H1 (cell line): ENCODE results near the gene CHN2. TPM values are rescaled to one million over a fixed set of nuclear protein-coding genes. Genes with fewer than 3 reads are reported as not detected.

Source experiments
- CTCF ChIA-PET: fragments of 300-600 bp; sonication (Branson Sonifier 250); formaldehyde crosslinking; loops from one replicate; lab custom pipeline; 2021; ENCODE audit not compliant: partially characterized antibody; lab: Charles Lee
- POLR2A ChIA-PET: fragments of 300-600 bp; sonication (Branson Sonifier 250); formaldehyde crosslinking; loops from one replicate; lab custom pipeline; 2021; ENCODE audit warnings: inconsistent platforms; ENCODE audit not compliant: partially characterized antibody; lab: Charles Lee
- DNase-seq, 2 experiments: peaks; one replicate each; pipeline versions ENCODE4 v3.0.0 to v3.0.0-alpha.2; 2010 to 2022; ENCODE audit warnings: low spot score in 2 of 2, low read depth in 1 of 2, mixed read lengths in 1 of 2
- FAIRE-seq: peaks from 2 replicates; lab custom pipeline; 2011; peaks lifted over from hg19 to GRCh38; lab: Jason Lieb, UNC
- H2AFZ ChIP-seq: 2 replicates; pipeline ENCODE4 v1.8.1; 2012; ENCODE audit warnings: low read length, inconsistent platforms
- H2AK5ac ChIP-seq: 2 replicates; pipeline ENCODE4 v1.6.1; 2013; ENCODE audit warnings: low read depth, low read length
- H2BK120ac ChIP-seq: replicated peaks from 2 replicates; pipeline ENCODE3; 2013; ENCODE audit warnings: low read depth, low read length, inconsistent platforms
- H2BK12ac ChIP-seq: 2 replicates; pipeline ENCODE4 v1.6.1; 2013; ENCODE audit warnings: low read depth, low read length
- H2BK15ac ChIP-seq: 2 replicates; pipeline ENCODE4 v1.6.1; 2013; ENCODE audit warnings: low read length
- H2BK20ac ChIP-seq: 2 replicates; pipeline ENCODE4 v1.6.1; 2013; ENCODE audit warnings: low read length
- H2BK5ac ChIP-seq: 2 replicates; pipeline ENCODE4 v1.6.1; 2013; ENCODE audit warnings: low read depth, low read length
- H3K14ac ChIP-seq: 2 replicates; pipeline ENCODE4 v1.6.1; 2013; ENCODE audit warnings: inconsistent platforms; ENCODE audit not compliant: insufficient read length
- H3K18ac ChIP-seq: 2 replicates; pipeline ENCODE4 v1.6.1; 2013; ENCODE audit warnings: low read length; ENCODE audit errors: extremely low read depth
- H3K23ac ChIP-seq: 2 replicates; pipeline ENCODE4 v1.6.1; 2013; ENCODE audit warnings: inconsistent platforms; ENCODE audit not compliant: insufficient read length
- H3K23me2 ChIP-seq: 2 replicates; pipeline ENCODE4 v1.6.1; 2013; ENCODE audit warnings: low read depth, low read length
- H3K27ac ChIP-seq: 2 replicates; pipeline ENCODE4 v1.6.1; 2011; ENCODE audit warnings: low read depth, low read length, inconsistent platforms
- H3K27me3 ChIP-seq, 4 experiments: replicated peaks in 1 of 4; 1 replicate in 1 of 4; 2 replicates in 3 of 4; pipeline versions ENCODE4 v1.6.1 to v1.8.1; 2011 to 2013; ENCODE audit warnings: low read length in 3 of 4, mild to moderate bottlenecking in 3 of 4, inconsistent platforms in 2 of 4, mixed read lengths in 2 of 4, moderate library complexity in 1 of 4; ENCODE audit not compliant: control insufficient read depth in 3 of 4, insufficient read depth in 3 of 4; ENCODE audit errors: extremely low read depth in 1 of 4
- H3K36me3 ChIP-seq, 4 experiments: 2 replicates each; pipeline versions ENCODE4 v1.6.1 to v1.8.1; 2011 to 2013; ENCODE audit warnings: mild to moderate bottlenecking in 4 of 4, low read length in 3 of 4, moderate library complexity in 2 of 4, control low read depth in 1 of 4, inconsistent platforms in 1 of 4; ENCODE audit not compliant: insufficient read depth in 4 of 4, control insufficient read depth in 2 of 4
- H3K4ac ChIP-seq: replicated peaks from 2 replicates; pipeline ENCODE3; 2013; ENCODE audit warnings: low read length, low read depth, mixed read lengths, inconsistent platforms; ENCODE audit not compliant: insufficient read length
- H3K4me1 ChIP-seq, 4 experiments: replicated peaks in 1 of 4; 1 replicate in 1 of 4; 2 replicates in 3 of 4; pipeline versions ENCODE4 v1.6.1 to v1.8.1; 2011 to 2013; ENCODE audit warnings: low read length in 3 of 4, inconsistent platforms in 2 of 4, mixed read lengths in 1 of 4; ENCODE audit not compliant: insufficient read depth in 4 of 4, control insufficient read depth in 3 of 4
- H3K4me2 ChIP-seq, 2 experiments: 2 replicates each; pipeline versions ENCODE4 v1.6.1 to v1.8.1; 2011 to 2013; ENCODE audit warnings: low read depth in 2 of 2, low read length in 2 of 2, control low read depth in 1 of 2, inconsistent platforms in 1 of 2, mild to moderate bottlenecking in 1 of 2; ENCODE audit not compliant: insufficient read depth in 1 of 2
- H3K4me3 ChIP-seq, 4 experiments: fragments of 200-600, 300-600 bp in 1 of 4; sonication (generic), shearing (Covaris generic), sonication (Bioruptor Twin) in 1 of 4; 2 replicates each; pipeline versions ENCODE4 v1.5.1 to v1.8.1; 2011 to 2016; ENCODE audit warnings: low read length in 4 of 4, low read depth in 3 of 4, control low read depth in 2 of 4, inconsistent platforms in 2 of 4, mild to moderate bottlenecking in 2 of 4, mixed read lengths in 1 of 4, moderate library complexity in 1 of 4; ENCODE audit not compliant: insufficient read depth in 2 of 4; ENCODE audit errors: extremely low read depth in 1 of 4
- H3K56ac ChIP-seq: replicated peaks from 2 replicates; pipeline ENCODE3; 2013; ENCODE audit warnings: low read depth, mild to moderate bottlenecking, mixed read lengths, low read length, inconsistent platforms; ENCODE audit not compliant: insufficient read length
- H3K79me1 ChIP-seq: 2 replicates; pipeline ENCODE4 v1.6.1; 2013; ENCODE audit warnings: low read depth, low read length, control low read depth
- H3K79me2 ChIP-seq, 2 experiments: 2 replicates each; pipeline versions ENCODE4 v1.6.1 to v1.8.1; 2012 to 2013; ENCODE audit warnings: low read length in 2 of 2, mild to moderate bottlenecking in 2 of 2, inconsistent platforms in 1 of 2; ENCODE audit not compliant: insufficient read depth in 2 of 2, control insufficient read depth in 1 of 2
- H3K9ac ChIP-seq, 4 experiments: replicated peaks in 1 of 4; 1 replicate in 1 of 4; 2 replicates in 3 of 4; pipeline versions ENCODE4 v1.6.1 to v1.8.1; 2011 to 2013; ENCODE audit warnings: low read depth in 3 of 4, low read length in 3 of 4, control low read depth in 2 of 4, mild to moderate bottlenecking in 2 of 4, moderate library complexity in 2 of 4, inconsistent platforms in 1 of 4; ENCODE audit errors: extremely low read depth in 1 of 4
- H3K9me3 ChIP-seq, 2 experiments: 2 replicates each; pipeline versions ENCODE4 v1.6.1 to v1.8.1; 2012 to 2013; ENCODE audit warnings: mild to moderate bottlenecking in 2 of 2, moderate library complexity in 2 of 2, control low read depth in 1 of 2, inconsistent platforms in 1 of 2, low read depth in 1 of 2, low read length in 1 of 2, mixed read lengths in 1 of 2; ENCODE audit not compliant: insufficient read depth in 2 of 2
- H4K20me1 ChIP-seq, 2 experiments: replicated peaks in 1 of 2; 2 replicates each; pipeline versions ENCODE3 to v1.8.1; 2011 to 2013; ENCODE audit warnings: inconsistent platforms in 2 of 2, low read length in 2 of 2, mild to moderate bottlenecking in 1 of 2; ENCODE audit not compliant: insufficient read depth in 2 of 2, control insufficient read depth in 1 of 2
- H4K5ac ChIP-seq: 2 replicates; pipeline ENCODE4 v1.6.1; 2013; ENCODE audit warnings: low read length, low read depth, mixed read lengths, inconsistent platforms; ENCODE audit not compliant: insufficient read length
- H4K8ac ChIP-seq: 2 replicates; pipeline ENCODE4 v1.8.0; 2013; ENCODE audit warnings: mild to moderate bottlenecking, moderate library complexity, low read length, inconsistent platforms; ENCODE audit not compliant: insufficient read depth; ENCODE audit errors: extremely low read depth
- H4K91ac ChIP-seq: replicated peaks from 2 replicates; pipeline ENCODE3; 2013; ENCODE audit warnings: low read length, mixed read lengths, inconsistent platforms; ENCODE audit not compliant: insufficient read length
- BACH1 ChIP-seq: IDR thresholded peaks from 2 replicates; pipeline ENCODE4 v1.6.1; 2012; ENCODE audit warnings: low read length, improper control_type of control experiment
- EZH2 ChIP-seq: fragments of 200-600 bp; sonication (generic); IDR thresholded peaks from 2 replicates; pipeline ENCODE4 v1.7.1; 2012; ENCODE audit warnings: low read depth, mild to moderate bottlenecking, moderate library complexity, low read length, inconsistent platforms; ENCODE audit not compliant: severe bottlenecking
- FOSL1 ChIP-seq: IDR thresholded peaks from 2 replicates; pipeline ENCODE4 v1.6.1; 2011; ENCODE audit warnings: mild to moderate bottlenecking, low read depth, low read length, moderate library complexity; ENCODE audit not compliant: insufficient read depth
- JUND ChIP-seq: IDR thresholded peaks from 2 replicates; pipeline ENCODE4 v1.6.1; 2011; ENCODE audit warnings: mild to moderate bottlenecking, improper control_type of control experiment, low read length
- KDM1A ChIP-seq: fragments of 200-600, 300-600 bp; sonication (generic); IDR thresholded peaks from 2 replicates; pipeline ENCODE4 v1.7.1; 2016; ENCODE audit warnings: mild to moderate bottlenecking, low read length, borderline replicate concordance
- KDM5A ChIP-seq: fragments of 200-600 bp; IDR thresholded peaks from 2 replicates; pipeline ENCODE4 v1.7.1; 2012; ENCODE audit warnings: mild to moderate bottlenecking, low read length, inconsistent platforms, mixed read lengths
- MAX ChIP-seq: IDR thresholded peaks from 2 replicates; pipeline ENCODE4 v1.6.1; 2012; ENCODE audit warnings: inconsistent platforms
- NRF1 ChIP-seq: IDR thresholded peaks from 2 replicates; pipeline ENCODE4 v1.6.1; 2011; ENCODE audit warnings: mild to moderate bottlenecking, low read depth, low read length, improper control_type of control experiment
- POLR2A ChIP-seq, 2 experiments: IDR thresholded peaks; 1 replicate in 1 of 2; 2 replicates in 1 of 2; pipeline ENCODE4 v1.6.1; 2011; ENCODE audit warnings: low read depth in 2 of 2, low read length in 2 of 2, mild to moderate bottlenecking in 2 of 2; ENCODE audit errors: control extremely low read depth in 1 of 2
- POLR2AphosphoS5 ChIP-seq: IDR thresholded peaks from 2 replicates; pipeline ENCODE4 v1.6.1; 2011; ENCODE audit warnings: low read depth, low read length
- SAP30 ChIP-seq: fragments of 300-600 bp; sonication (generic); IDR thresholded peaks from 2 replicates; pipeline ENCODE4 v1.7.1; 2012; ENCODE audit warnings: low read length, moderate library complexity, mild to moderate bottlenecking, inconsistent platforms; ENCODE audit not compliant: insufficient read depth, insufficient replicate concordance
- SIX5 ChIP-seq: IDR thresholded peaks from 2 replicates; pipeline ENCODE4 v1.6.1; 2011; ENCODE audit warnings: mild to moderate bottlenecking, low read depth, low read length
- SP1 ChIP-seq: IDR thresholded peaks from 2 replicates; pipeline ENCODE4 v1.6.1; 2011; ENCODE audit warnings: low read depth, low read length
- SP4 ChIP-seq: IDR thresholded peaks from 2 replicates; pipeline ENCODE4 v1.6.1; 2012; ENCODE audit warnings: low read length, inconsistent platforms
- SUZ12 ChIP-seq: fragments of 200-600 bp; sonication (generic); IDR thresholded peaks from 2 replicates; pipeline ENCODE4 v1.6.1; 2012; ENCODE audit warnings: mild to moderate bottlenecking, inconsistent platforms, low read length, moderate library complexity, mixed read lengths
- WGBS, 2 experiments: shearing (Covaris generic) in 1 of 2; methylation state at CpG; one replicate each; pipeline versions ENCODE4 v1.1.6 to v1.1.7; 2013 to 2015; ENCODE audit warnings: low lambda C conversion rate in 2 of 2, mixed read lengths in 2 of 2, inconsistent platforms in 1 of 2, low coverage in 1 of 2, missing lambda C conversion rate in 1 of 2; ENCODE audit not compliant: insufficient replicate concordance in 2 of 2, insufficient coverage in 1 of 2, insufficient read length in 1 of 2; ENCODE audit errors: extremely low coverage in 1 of 2, missing lambda C conversion rate in 1 of 2; 5-methylcytosine and 5-hydroxymethylcytosine counted together
- polyA plus RNA-seq, 7 experiments: library from polyadenylated mRNA; depleted of rRNA in 3 of 7; stranded (reverse) in 5 of 7; unstranded in 2 of 7; fragments of >200 nt in 5 of 7; fragments of 200-250 nt in 2 of 7; gene quantifications; 1 replicate in 5 of 7; 2 replicates in 1 of 7; 4 replicates in 1 of 7; pipeline versions ENCODE4 v1.2.1 to v1.2.3, GENCODE V29; 2011 to 2013; ENCODE audit warnings: missing spikeins in 2 of 7, mixed read lengths in 2 of 7
- total RNA-seq: library from RNA; stranded (reverse); fragmentation: NEBNext Ultra II Directional; extraction: Animal tissue kit (Norgen Biotek cat#: 25700); gene quantifications from 2 replicates; pipeline ENCODE4 v1.2.1, GENCODE V29; 2021

CHN2 gene
- total and polyA plus RNA-seq, 2 of the 8 experiments (the other 6 are each of a cell fraction or from before 2014, with no cell fraction given): 2.9 to 4.8 TPM

GRCh38 chr7:29322023-29322712 lies 127.6 kb downstream of the CHN2 start:
- Histone ChIP-seq H3K36me3 (no peaks in the 10 kb centered on the region), H4K20me1 (no peaks in the 10 kb centered on the region), H3K4ac (no peak overlapping the region), H3K14ac (no peak overlapping the region), H3K56ac (no peak overlapping the region), H2AK5ac (no peak overlapping the region), H3K9ac (no peak overlapping the region), H2BK20ac (no peak overlapping the region), H4K91ac (no peak overlapping the region), H2BK12ac (no peak overlapping the region), H2BK5ac (no peak overlapping the region), H2AFZ (no peak overlapping the region), H4K5ac (no peak overlapping the region), H2BK15ac (no peak overlapping the region), H3K27ac (no peak overlapping the region), H3K23me2 (no peaks in the 10 kb centered on the region), H3K79me2 (no peaks in the 10 kb centered on the region), H3K23ac (no peak overlapping the region), H4K8ac (no peak overlapping the region), H3K79me1 (no peaks in the 10 kb centered on the region), H3K4me1 (peaks cover 0 to 10% (median 8%) of the 10 kb centered on the region in 4 experiments; a peak in 4 of 7 replicates), H2BK120ac (no peak overlapping the region), H3K4me2 (no peak overlapping the region), H3K9me3 (no peaks in the 10 kb centered on the region), H3K27me3 (no peaks in the 10 kb centered on the region), H3K18ac (no peak overlapping the region), H3K4me3 (no peak overlapping the region)
- DNase-seq: no peak
- TF ChIP-seq EZH2 (no peak), SP1 (no peak), SAP30 (no peak), JUND (no peak), POLR2A (IDR thresholded peaks at IDR 0.05; ENCODE audit: control extremely low read depth in 1 of 2, low read depth in 2 of 2, low read length in 2 of 2) (no peak), SIX5 (no peak), FOSL1 (no peak), BACH1 (no peak), SP4 (no peak), KDM5A (no peak), SUZ12 (no peak), NRF1 (no peak), POLR2AphosphoS5 (no peak), MAX (no peak), KDM1A (no peak)
- ChIA-PET POLR2A (no interaction called here), CTCF (interaction anchor here (0.9 to 1.4 kb wide), 4 partner anchors 14 to 73 kb away, joined by 3 to 6 read pairs (median 3); no protein-coding TSS in a partner anchor)
- 83% methylated on average over 3 of the region's 3 CpGs; no CpG with 5 or more reads in 1 of the 2 experiments for WGBS, 2 experiments
- FAIRE-seq: no peak
